WI38 (cell line): ENCODE results near the gene KCNK3.

Source experiments
- H3K4me3 ChIP-seq: 2 replicates; pipeline ENCODE4 v1.5.1; 2011; ENCODE audit warnings: low read depth, mild to moderate bottlenecking, control low read depth, low read length
- CTCF ChIP-seq: IDR thresholded peaks from 2 replicates; pipeline ENCODE4 v1.5.1; 2012; ENCODE audit warnings: low read depth, mild to moderate bottlenecking, control low read depth, low read length

KCNK3 gene

DNA sequence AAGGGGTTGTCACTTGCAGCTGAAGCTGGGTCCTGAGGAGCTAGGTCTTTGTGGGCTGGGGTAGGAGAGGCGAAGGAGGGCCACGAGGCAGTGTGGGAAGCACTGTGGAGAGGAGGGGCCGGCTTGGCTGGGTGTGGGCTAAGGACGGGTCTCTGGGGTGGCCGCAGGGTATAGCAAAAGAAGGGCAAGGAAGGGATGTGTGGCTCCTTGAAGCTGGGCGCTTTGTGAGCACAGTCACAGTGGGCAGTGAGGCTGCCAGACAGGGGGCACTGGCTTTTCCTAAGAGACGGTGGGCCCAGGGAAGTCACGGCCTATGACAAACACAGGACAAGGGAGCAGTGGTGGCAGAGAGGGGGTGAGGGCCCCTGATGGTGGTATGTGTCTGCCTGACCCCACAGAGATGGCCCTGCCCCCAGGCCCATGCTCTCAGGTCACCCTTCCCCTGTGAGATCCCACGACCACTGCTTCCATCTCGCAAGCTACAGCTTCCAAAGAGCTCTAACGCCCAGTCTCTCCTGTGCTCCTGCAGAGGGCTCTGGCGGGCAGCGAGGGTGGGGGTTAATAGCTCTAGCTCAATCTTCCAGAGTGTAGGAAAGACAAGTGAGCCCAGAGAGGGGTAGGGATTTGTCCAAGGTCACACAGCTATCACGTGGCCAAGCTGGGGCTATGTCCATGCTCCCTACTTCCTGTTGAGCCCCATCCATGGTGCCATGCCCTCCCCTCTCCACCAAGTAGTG lies 32.4 kb downstream of the KCNK3 start:
- no peak overlapping the region for H3K4me3 ChIP-seq
- no peak for TF ChIP-seq CTCF

DNA sequence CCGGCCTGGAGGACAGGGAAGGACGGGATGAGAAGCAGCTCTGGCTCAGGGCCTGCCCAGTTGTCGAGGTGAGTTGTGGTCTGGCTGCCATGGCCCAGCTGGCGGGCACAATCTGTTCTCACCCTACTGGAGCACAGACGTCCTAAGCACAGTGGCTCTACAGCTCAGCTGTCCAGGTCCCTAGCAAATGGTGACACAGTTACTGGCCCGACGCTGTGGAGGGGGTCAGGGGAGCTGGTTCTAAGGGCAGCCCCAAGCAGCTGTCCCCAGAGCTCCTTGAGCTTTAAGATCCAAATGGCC lies 32.9 kb downstream of the KCNK3 start:
- no peak for TF ChIP-seq CTCF

GRCh38 chr2:26726228-26726627 lies 33.7 kb downstream of the KCNK3 start:
- no peak overlapping the region for H3K4me3 ChIP-seq
- no peak for TF ChIP-seq CTCF

More for the DNA sequence above, 32.9 kb downstream of the KCNK3 start:
- no peak overlapping the region for H3K4me3 ChIP-seq

GRCh38 chr2:26727641-26728561 lies 35.4 kb downstream of the KCNK3 start:
- no peak overlapping the region for H3K4me3 ChIP-seq
- TF ChIP-seq CTCF = no peak

DNA sequence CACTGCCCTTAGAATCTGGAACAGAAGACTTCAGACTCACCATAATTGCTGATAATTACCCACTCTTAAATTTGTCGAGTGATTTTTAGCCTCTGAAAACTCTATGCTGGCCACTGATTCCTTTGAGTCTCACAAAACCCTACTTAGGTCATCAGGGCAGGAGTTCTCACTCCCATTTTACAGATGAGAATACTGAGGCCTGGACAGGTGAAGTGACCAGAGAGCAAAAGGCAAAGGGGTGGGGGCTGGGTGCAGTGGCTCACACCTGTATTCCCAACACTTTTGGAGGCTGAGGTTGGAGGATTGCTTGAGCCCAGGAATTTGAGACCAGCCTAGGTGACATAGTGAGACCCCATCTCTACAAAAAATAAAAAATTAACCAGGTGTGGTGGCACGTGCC lies 36.8 kb downstream of the KCNK3 start:
- no peak overlapping the region for H3K4me3 ChIP-seq
- no peak for TF ChIP-seq CTCF

GRCh38 chr2:26730549-26731344 lies 38.2 kb downstream of the KCNK3 start:
- no peak for TF ChIP-seq CTCF
- H3K4me3 ChIP-seq = no peak overlapping the region
